ENCODE measurements around the gene MS4A4E.
"Not testable (repeated sequence)": the region's sequence is repeated elsewhere in the genome, so short reads cannot be mapped to it uniquely, and the experiment has no call there.

The MS4A4E gene

DNA sequence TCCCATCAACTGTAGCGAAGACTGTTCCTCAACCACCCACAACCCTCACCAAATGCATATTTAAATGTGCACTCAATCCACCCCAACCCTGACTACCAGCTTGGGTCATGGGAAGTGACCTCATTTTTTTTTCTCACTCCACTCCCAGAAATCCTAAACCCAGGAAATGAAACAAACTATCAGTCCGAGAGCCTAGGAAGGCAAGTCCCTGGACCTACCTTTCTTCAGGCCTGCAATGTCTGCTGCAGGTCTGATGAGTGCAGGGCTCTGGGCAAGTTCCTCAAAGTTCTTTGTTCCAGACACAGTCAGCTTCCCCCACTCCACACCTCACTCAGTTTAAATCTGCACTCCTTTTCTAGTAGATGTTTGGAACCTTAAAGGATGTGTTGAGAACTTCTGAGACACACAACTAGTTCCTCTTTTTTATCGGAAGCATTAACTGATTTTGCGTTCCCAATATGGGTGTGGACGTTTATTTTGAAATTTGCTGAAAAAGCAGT lies at the start of gene MS4A4E:
MS4A4E (minus strand) TSS at position 398 of the 500 bp plus-strand sequence. CDS start 13,082 bp downstream, outside the sequence.
- no peak for DNase-seq

- DNase-seq = no peak
Observed at GRCh38 chr11:60292145-60292544, 49.2 kb upstream of the MS4A4E start.

- no peak for DNase-seq
Observed at GRCh38 chr11:60288531-60288930, 45.6 kb upstream of the MS4A4E start.

DNA sequence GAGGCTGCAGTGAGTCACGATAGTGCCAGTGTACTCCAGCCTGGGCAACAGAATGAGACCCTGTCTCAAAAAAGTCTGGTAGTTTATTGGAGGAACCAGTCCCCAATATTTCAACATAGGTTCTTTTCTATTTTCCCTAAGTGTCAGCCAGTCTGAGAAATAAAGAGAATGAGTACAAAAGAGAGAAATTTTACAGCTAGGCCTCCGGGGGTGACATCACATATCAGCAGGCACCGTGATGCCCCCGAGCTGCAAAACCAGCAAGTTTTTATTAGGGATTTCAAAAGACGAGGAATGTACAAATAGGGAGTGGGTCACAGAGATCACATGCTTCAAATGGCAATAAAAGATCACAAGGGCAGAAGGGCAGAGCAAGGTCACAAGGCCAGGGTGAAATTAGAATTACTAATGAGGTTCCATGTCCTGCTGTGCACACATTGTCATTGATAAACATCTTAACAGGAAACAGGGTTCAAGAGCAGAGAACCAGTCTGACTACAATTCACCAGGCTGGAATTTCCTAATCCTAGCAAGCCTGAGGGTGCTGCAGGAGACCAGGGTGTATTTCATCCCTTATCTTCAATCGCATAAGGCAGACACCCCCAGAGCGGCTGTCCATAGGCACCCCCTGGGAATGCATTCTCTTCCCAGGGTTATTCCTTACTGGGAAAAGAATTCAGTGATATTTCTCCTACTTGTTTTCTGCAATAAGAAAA lies 42.6 kb upstream of the MS4A4E start:
- not testable (repeated sequence) for DNase-seq

GRCh38 chr11:60282286-60282685 lies 39.3 kb upstream of the MS4A4E start:
- DNase-seq = no peak

DNA sequence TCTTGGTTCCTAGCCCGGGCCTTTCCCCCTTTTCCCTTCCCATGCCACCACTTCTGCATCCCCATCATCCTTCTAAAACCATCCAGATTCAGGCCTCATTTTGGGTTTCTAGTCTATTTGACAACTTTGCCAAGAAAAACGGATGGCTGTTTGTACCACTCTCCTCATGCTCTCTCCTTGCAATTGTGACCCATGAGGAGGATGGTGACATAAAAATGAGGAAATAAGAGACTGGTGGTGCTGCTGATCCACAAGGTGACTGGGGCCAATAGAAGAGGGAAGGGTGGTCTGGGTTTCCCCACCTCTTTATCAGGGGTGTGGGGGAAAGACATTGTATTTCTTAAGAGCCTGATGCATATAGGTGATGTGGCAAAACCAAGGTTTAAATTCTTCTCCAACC lies 38.5 kb upstream of the MS4A4E start:
- no peak for DNase-seq

DNA sequence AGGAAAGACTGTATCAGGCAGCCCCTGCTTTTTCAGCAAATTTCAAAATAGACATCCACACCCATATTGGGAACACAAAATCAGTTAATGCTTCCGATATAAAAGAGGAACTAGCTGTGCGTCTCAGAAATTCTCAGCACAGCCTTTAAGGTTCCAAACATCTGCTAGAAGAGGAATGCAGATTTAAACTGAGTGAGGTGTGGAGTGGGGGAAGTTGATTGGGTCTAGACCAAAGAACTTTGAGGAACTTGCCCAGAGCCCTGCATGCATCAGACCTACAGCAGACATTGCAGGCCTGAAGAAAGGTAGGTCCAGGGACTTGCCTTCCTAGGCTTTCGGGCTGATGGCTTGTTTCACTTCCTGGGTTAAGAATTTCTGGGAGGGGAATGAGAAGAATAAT lies 37.5 kb upstream of the MS4A4E start, which contains the start of gene MS4A4A:
MS4A4A (plus strand) TSS at position 255 of the 400 bp plus-strand sequence; CDS start at position 265, 10 bp downstream.
- no peak for DNase-seq

DNA sequence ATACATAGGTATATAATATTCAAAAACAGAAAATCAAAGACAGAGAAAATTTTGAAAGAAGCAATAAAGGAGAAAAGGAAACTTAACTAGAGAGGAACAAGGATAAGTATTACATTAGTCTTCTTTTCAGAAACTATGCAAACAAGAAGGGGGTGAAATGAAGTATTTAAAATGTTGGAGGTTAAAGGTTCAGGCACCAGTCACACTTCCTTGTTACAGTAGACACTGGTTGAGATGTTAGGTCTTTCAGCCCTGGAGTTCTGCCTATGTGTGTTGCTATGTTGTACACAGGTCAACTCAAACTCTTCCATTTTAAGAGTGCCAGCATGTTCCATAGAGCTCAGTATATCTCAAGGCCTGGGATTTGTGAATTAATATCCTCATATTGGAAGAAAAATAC lies 31.5 kb upstream of the MS4A4E start:
- DNase-seq = no peak

DNA sequence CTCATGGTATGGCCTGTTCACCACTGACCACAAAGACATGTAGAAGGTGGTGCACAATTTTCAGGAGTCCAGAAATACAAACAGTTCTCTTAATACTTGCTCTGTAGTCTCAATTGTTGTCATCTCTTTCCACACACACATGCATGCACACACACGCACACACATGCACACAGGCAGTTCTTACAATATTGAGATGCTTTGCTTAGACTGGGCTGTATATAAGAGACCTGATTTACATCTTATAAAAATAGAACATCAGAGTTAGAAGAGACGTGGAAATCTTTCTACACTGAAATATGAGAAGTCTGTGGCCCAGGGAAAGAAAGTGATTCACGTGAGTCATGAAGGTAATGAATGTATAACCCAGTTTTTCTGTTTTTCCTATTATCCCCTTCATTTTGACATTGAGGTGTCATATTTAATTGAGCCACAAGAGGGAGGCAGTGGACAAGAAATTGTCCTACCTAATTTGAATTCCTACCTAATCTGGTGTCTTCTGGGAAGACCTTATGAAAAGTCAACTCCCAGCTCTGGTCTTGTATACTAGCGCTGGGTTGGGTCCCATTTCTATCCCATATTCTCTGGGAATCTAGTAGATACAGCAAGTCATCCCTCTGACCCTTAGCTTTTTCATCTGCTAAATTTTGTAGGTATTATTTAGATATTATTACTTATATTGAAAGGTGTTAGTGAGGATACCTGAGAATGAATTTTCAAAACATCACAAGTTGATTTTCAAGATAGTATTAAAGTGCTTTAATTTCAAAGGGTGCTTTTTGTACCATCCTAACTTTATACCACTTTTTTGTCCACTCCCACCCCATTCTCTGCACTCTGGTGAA lies 22.7 kb upstream of the MS4A4E start:
- no peak for DNase-seq

DNA sequence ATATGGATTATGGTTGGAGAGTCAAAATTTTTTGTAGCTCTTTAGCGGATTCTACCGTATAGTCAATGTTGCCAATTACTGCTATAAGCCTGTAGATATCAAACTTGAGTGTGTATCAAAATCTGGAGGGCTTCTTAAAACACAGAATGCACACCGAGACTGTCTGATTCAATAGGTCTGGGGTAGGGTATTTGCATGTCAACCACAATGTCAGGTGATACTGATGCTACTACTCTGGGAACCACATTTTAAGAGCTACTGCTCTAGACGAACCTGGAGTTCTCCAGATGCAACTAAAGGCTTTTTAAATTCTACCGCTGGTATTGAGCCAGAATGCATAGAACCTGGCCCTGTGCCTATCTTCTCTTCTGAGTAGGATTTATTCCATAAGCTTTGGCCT lies 21.7 kb upstream of the MS4A4E start:
- no peak for DNase-seq

- no peak for DNase-seq
Observed at GRCh38 chr11:60263402-60263801, 20.5 kb upstream of the MS4A4E start.

GRCh38 chr11:60261014-60261413 lies 18.1 kb upstream of the MS4A4E start:
- no peak for DNase-seq

DNA sequence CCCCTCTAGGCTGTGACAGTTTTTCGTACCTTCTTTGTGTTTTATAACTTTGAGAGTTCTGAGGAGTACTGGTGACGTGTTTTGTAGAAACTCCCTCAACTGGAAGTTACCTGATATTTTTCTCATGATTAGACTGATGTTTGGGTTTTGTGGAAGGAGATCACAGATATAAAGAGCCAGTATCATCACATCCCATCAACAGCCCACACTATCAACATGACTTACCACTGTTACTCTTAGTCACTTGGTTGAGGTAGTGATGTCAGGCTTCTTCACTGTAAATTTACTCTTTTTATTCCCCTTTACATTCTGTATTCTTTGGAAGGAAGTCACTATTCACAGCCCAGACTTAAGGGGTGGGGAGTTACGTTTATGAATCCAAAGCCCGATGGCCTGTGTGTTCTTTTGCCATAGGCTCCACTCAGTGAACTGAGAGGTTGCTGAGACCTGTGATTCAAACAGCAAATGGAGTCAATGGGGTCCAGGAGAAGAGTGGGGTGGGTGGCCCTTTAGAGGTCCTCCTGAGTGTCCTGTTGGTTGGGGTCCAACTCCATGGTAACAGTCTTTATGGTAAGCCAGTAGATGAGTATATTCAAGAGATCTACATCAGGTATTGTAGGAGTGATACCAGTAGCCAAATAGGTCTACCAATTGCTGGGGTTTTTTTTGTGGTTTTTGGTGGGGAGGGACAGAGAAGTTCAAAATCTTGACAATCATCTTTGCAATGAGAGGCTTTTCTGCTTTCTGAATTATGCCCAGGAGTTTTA lies 15.2 kb upstream of the MS4A4E start:
- no peak for DNase-seq

DNA sequence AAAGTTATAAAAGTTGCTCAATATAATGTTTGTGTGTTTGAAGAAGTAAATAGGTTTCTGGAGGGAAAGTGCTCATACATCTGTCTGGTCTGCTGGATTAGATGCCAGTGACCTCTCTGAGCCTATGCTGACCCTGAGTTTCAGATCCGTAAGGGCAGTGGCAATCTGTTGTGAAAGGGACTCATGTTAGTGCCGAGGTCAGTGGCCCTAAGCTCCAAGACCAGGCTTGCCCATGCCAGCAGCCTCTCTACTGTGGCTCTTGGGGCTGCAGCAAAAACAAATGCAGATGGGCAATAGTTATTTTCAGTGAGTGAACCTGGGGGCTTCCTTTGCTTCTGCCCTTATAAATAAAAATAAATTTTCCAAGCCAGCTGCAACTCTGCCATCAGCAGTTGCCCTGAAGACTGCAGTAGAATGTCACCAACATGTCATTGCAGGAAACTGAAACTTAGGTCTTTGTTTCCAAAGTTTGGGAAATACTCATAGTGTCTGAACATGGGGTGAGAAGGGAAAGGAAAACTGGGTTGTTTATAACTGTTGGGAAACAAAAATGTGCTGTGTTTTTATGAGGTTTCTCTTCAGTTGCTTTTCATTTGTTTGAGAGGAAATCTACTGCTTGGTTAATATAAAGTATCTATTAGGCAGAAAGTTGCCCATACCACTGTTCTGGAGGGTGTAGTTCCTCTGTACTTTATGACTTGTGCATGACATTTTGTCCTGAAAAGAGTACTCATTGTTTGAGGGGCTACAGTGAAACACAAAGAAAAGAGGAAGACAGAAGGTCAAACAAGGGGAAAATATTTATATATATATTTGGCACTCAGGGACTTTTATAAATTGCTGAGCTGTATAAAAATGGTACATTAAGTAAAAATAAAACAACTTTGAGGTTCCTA lies 9.5 kb upstream of the MS4A4E start:
- DNase-seq = no peak

GRCh38 chr11:60251485-60252212 lies 8.7 kb upstream of the MS4A4E start:
- DNase-seq = no peak

DNA sequence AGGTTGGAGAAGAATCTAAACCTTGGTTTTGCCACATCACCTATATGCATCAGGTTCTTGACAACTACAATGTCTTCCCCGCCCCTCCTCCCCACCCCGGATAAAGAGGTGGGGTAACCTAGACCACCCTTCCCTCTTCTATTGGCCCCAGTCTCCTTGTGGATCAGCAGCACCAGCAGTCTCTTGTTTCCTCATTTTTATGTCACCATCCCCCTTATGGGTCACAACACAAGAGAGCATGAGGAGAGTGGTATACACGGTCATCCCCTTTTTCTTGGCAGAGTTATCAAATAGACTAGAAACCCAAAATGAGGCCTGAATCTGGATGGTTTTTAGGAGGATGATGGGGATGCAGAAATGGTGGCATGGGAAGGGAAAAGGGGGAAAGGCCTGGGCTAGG lies 1.2 kb downstream of the MS4A4E start:
- DNase-seq = no peak

- DNase-seq = no peak
Observed at GRCh38 chr11:60240662-60241061, 2.3 kb downstream of the MS4A4E start.

GRCh38 chr11:60235321-60235720 lies 7.6 kb downstream of the MS4A4E start:
- no peak for DNase-seq

GRCh38 chr11:60230681-60231080 lies 12.3 kb downstream of the MS4A4E start:
- DNase-seq = no peak

GRCh38 chr11:60222141-60222540 lies 20.8 kb downstream of the MS4A4E start:
- no peak for DNase-seq

GRCh38 chr11:60221692-60222091 lies 21.2 kb downstream of the MS4A4E start:
- DNase-seq = no peak

Data from activated CD8-positive, alpha-beta memory T cell treated with anti-CD3 and anti-CD28 coated beads for 24 hours (primary cell).